B cell (primary cell): Measurements from ENCODE around the gene RGL3.

Source experiments
- CTCF ChIP-seq: fragments of 200-600 bp; IDR thresholded peaks from one replicate; pipeline ENCODE4 v1.8.0; 2022; ENCODE audit warnings: antibody characterized with exemption, mild to moderate bottlenecking
- EZH2 ChIP-seq: IDR thresholded peaks from 2 replicates; pipeline ENCODE4 v1.6.1; 2012; ENCODE audit warnings: borderline replicate concordance, low read depth, mild to moderate bottlenecking, moderate library complexity, low read length; ENCODE audit not compliant: insufficient read depth, poor library complexity, severe bottlenecking

GRCh38 chr19:11404588-11405222, 14.4 kb downstream of the RGL3 start:
- no peak for TF ChIP-seq CTCF
- no peak for TF ChIP-seq EZH2
